Activated CD8-positive, alpha-beta memory T cell treated with anti-CD3 and anti-CD28 coated beads, Interleukin-2, amount 10 ng/mL, durations not matched to agents 7 days and 5 days (primary cell): Measurements from ENCODE around the gene MRPL41. TPM values are rescaled to one million over a fixed set of nuclear protein-coding genes. Genes with fewer than 3 reads are reported as not detected.
"Not testable (repeated sequence)": the region's sequence is repeated elsewhere in the genome, so short reads cannot be mapped to it uniquely, and the experiment has no call there.

Source experiments
- ATAC-seq: fragments of 150-1000 bp; cut with Tn5 transposase; one replicate; pipeline ENCODE4 v1.10.0; 2021; ENCODE audit warnings: moderate library complexity
- CTCF ChIA-PET: fragments of 350-600 bp; sonication (Branson Sonifier 250); formaldehyde crosslinking; loops from one replicate; lab custom pipeline; 2021; ENCODE audit warnings: antibody characterized with exemption; lab: Charles Lee
- DNase-seq: peaks from one replicate; pipeline ENCODE4 v3.0.0-alpha.2; 2020
- H3K27ac Mint-ChIP-seq: one replicate; pipeline ENCODE4 v1.8.0; 2021; ENCODE audit warnings: mild to moderate bottlenecking, mixed read lengths
- H3K27me3 Mint-ChIP-seq: one replicate; pipeline ENCODE4 v1.8.0; 2021; ENCODE audit warnings: mixed read lengths
- H3K36me3 Mint-ChIP-seq: one replicate; pipeline ENCODE4 v1.8.0; 2021; ENCODE audit warnings: mild to moderate bottlenecking, mixed read lengths
- H3K4me1 Mint-ChIP-seq: one replicate; pipeline ENCODE4 v1.8.0; 2021; ENCODE audit warnings: mixed read lengths
- H3K4me3 Mint-ChIP-seq: one replicate; pipeline ENCODE4 v1.8.0; 2021; ENCODE audit warnings: mild to moderate bottlenecking, moderate library complexity, mixed read lengths
- H3K9me3 Mint-ChIP-seq: one replicate; pipeline ENCODE4 v1.8.0; 2022; ENCODE audit warnings: low read depth, mixed read lengths
- total RNA-seq, 2 experiments: library from RNA; stranded (reverse); gene quantifications; one replicate each; pipeline ENCODE4 v1.2.3, GENCODE V29; 2021

MRPL41 gene
- total RNA-seq, 2 experiments from 2014 or later, result 57.9 to 58.3 TPM

DNA sequence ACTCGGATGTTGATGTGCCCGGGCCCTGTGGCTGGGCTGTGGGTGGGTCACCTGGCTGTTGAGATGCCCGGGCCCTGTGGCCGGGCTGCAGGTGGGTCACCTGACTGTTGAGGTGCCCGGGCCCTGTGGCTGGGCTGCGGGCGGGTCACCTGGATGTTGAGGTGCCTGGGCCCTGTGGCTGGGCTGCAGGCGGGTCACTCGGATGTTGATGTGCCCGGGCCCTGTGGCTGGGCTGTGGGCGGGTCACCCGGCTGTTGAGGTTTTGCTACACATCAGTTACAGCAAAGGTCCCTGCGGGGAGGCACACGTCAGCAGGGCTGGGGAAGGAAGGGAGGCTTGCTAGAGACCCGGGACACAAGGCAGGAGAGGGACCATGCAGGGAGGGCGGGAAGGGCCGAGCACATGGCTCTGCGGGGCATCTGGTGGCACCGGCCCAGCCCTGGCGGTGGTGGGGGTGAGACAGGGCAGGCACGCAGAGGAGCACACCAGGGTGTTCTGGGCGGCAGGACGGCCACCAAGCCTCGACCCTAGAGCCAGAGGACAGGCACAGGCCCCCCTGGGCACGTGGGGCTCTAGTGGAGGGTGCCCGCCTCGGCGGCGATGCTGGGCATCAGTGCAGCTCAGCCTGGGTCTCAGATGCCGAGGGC lies 36.9 kb upstream of the MRPL41 start:
- Mint-ChIP-seq H3K36me3 (no peaks in the 10 kb centered on the region), H3K27me3 (no peaks in the 10 kb centered on the region), H3K4me1 (peaks cover 4% of the 10 kb centered on the region), H3K9me3 (no peaks in the 10 kb centered on the region), H3K27ac (no peak overlapping the region), H3K4me3 (no peak overlapping the region)
- ATAC-seq (no peak), DNase-seq (no peak)
- CTCF ChIA-PET, result no interaction called here

DNA sequence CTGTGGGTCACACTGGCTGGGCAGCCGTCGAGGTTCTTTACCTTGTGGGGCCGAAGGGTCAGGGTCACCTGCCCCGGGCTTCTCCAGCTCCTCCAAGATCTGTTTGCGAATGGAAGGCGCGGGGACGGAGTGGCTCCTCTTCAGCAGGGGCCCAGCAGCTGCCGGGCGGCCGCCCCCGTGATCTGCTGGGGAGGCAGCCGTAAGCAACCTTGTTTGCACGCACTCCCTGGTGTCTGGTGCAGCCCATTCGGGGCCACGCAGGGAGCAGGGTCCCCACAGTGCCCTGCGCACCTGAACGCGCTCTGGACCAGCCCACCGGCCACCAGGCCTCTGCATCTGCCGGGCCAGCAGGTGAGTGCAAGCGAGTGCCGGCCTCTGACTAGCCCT lies 36.3 kb upstream of the MRPL41 start:
- H3K36me3 Mint-ChIP-seq, result no peaks in the 10 kb centered on the region
- ATAC-seq, result no peak
- H3K27ac Mint-ChIP-seq, result no peak overlapping the region
- H3K4me1 Mint-ChIP-seq, result peaks cover 4% of the 10 kb centered on the region
- H3K9me3 Mint-ChIP-seq, result no peaks in the 10 kb centered on the region
- H3K4me3 Mint-ChIP-seq, result no peak overlapping the region
- no peaks in the 10 kb centered on the region for H3K27me3 Mint-ChIP-seq
- CTCF ChIA-PET, result no interaction called here
- DNase-seq, result no peak

GRCh38 chr9:137516144-137516917 lies 35.3 kb upstream of the MRPL41 start:
- CTCF ChIA-PET, result no interaction called here
- no peak for DNase-seq
- ATAC-seq, result peak; percentile 30
- Mint-ChIP-seq H3K4me1 (peaks cover 4% of the 10 kb centered on the region), H3K36me3 (no peaks in the 10 kb centered on the region), H3K4me3 (no peak overlapping the region), H3K9me3 (no peaks in the 10 kb centered on the region), H3K27ac (no peak overlapping the region), H3K27me3 (no peaks in the 10 kb centered on the region)

GRCh38 chr9:137518661-137519459 lies 32.8 kb upstream of the MRPL41 start:
- H3K9me3 Mint-ChIP-seq, H3K27ac Mint-ChIP-seq, H3K27me3 Mint-ChIP-seq, H3K36me3 Mint-ChIP-seq, H3K4me1 Mint-ChIP-seq, ATAC-seq, H3K4me3 Mint-ChIP-seq, DNase-seq, CTCF ChIA-PET: not testable (repeated sequence)

DNA sequence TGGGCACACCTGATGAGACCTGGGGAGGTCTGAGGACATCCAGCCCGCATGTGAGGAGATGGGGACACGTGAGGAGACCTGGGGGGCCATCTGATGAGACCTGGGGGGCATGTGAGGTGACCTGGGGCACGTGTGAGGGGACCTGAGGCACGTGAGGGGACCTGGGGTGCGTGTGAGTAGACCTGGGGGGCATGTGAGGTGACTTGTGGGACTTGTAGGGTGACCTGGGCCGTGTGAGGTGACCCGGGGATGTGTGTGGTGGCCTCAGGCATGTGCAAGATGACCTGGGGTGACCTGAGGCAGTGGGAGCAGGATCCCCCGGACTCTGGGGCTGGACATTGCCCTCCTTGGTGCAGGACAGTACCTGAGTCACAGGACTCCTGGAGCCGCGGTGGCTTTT lies 32.1 kb upstream of the MRPL41 start:
- no peaks in the 10 kb centered on the region for H3K27me3 Mint-ChIP-seq
- H3K27ac Mint-ChIP-seq, result no peak overlapping the region
- DNase-seq, result no peak
- H3K36me3 Mint-ChIP-seq, result no peaks in the 10 kb centered on the region
- H3K9me3 Mint-ChIP-seq, result no peaks in the 10 kb centered on the region
- no peak overlapping the region for H3K4me3 Mint-ChIP-seq
- no peaks in the 10 kb centered on the region for H3K4me1 Mint-ChIP-seq
- CTCF ChIA-PET, result no interaction called here
- no peak for ATAC-seq

DNA sequence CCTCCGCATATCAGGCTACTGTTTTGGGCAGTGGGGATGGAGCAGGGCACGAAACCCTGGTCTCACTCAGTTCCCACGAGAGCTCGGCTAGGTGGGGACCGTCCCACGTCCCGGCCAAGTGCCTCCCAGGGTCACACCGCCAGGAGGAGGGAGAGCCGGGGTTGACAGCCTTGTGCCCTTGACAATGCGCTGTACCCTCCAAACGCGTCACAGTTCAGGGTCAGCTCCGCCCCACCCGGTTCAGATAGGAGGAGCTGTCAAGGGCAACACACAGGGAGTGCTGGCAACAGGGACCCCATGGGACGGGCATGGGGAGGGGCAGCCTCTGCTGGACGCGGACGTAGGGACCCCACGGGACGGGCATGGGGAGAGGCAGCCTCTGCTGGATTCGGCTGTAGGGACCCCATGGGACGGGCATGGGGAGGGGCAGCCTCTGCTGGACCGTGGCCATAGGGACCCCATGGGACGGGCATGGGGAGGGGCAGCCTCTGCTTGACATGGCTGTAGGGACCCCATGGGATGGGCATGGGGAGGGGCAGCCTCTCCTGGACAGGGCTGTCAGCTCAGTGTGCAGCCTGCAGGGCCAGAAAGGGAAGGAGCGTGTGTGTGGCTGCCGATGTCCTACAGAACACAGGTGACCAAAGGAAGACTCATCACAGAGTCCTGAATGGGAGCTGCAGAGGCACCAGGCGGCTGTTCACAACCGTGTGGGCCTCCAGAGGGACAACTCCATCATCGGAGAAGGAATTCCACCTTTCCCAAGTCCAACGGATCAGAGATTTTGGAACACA lies 30.9 kb upstream of the MRPL41 start:
- H3K27me3 Mint-ChIP-seq, result no peaks in the 10 kb centered on the region
- DNase-seq, result no peak
- CTCF ChIA-PET, result interaction anchor here (1.0 kb wide), 1 partner anchor 9 kb away, joined by 3 read pairs; no protein-coding TSS in a partner anchor
- no peaks in the 10 kb centered on the region for H3K36me3 Mint-ChIP-seq
- H3K27ac Mint-ChIP-seq, result no peak overlapping the region
- no peaks in the 10 kb centered on the region for H3K4me1 Mint-ChIP-seq
- H3K4me3 Mint-ChIP-seq, result no peak overlapping the region
- no peak for ATAC-seq
- H3K9me3 Mint-ChIP-seq, result no peaks in the 10 kb centered on the region

- Mint-ChIP-seq H3K9me3 (no peaks in the 10 kb centered on the region), H3K36me3 (no peaks in the 10 kb centered on the region), H3K4me1 (no peaks in the 10 kb centered on the region), H3K4me3 (no peak overlapping the region), H3K27me3 (no peaks in the 10 kb centered on the region), H3K27ac (no peak overlapping the region)
- CTCF ChIA-PET, result no interaction called here
- ATAC-seq (no peak), DNase-seq (no peak)
These were observed 30.2 kb upstream of the MRPL41 start for GRCh38 chr9:137521405-137521985.

GRCh38 chr9:137522746-137523455 lies 28.8 kb upstream of the MRPL41 start:
- peaks cover 8% of the 10 kb centered on the region for H3K27me3 Mint-ChIP-seq
- H3K4me3 Mint-ChIP-seq, result no peak overlapping the region
- H3K36me3 Mint-ChIP-seq, result no peaks in the 10 kb centered on the region
- H3K4me1 Mint-ChIP-seq, result peaks cover 2% of the 10 kb centered on the region
- DNase-seq, result no peak
- ATAC-seq, result no peak
- H3K27ac Mint-ChIP-seq, result no peak overlapping the region
- no peaks in the 10 kb centered on the region for H3K9me3 Mint-ChIP-seq
- CTCF ChIA-PET, result interaction anchor here (4.5 kb wide), 1 partner anchor 100 kb away, joined by 20 read pairs; the partner anchor contains the start of genes EXD3 and NOXA1

GRCh38 chr9:137524161-137524980 lies 27.3 kb upstream of the MRPL41 start:
- no peak for ATAC-seq
- Mint-ChIP-seq H3K36me3 (no peaks in the 10 kb centered on the region), H3K9me3 (no peaks in the 10 kb centered on the region), H3K4me3 (no peak overlapping the region), H3K4me1 (peaks cover 2% of the 10 kb centered on the region), H3K27me3 (peaks cover 10% of the 10 kb centered on the region), H3K27ac (no peak overlapping the region)
- CTCF ChIA-PET, result interaction anchor here (0.6 to 4.5 kb wide), 4 partner anchors 10 to 101 kb away, joined by 3 to 20 read pairs (median 3); partner anchors contain the start of genes EXD3 and NOXA1
- DNase-seq, result no peak

DNA sequence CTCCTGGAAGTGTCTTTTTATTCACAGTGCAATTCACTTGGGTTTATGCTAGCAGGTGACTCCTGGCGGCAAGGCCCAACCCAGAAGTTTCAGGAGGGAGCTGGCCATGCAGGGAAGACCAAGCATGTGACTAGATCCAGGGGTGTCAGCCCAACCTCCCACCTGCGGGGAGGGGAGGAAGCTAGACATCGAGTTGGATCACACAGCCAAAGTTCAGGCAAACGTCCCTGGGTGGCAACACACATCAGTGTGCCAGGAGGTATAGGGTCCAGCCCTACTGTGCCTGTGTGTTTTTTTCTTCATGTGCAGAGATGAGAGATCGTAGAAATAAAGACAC lies 26.7 kb upstream of the MRPL41 start:
- CTCF ChIA-PET, result interaction anchor here (0.6 to 4.5 kb wide), 6 partner anchors 10 to 102 kb away, joined by 3 to 20 read pairs (median 3); partner anchors contain the start of genes EXD3 and NOXA1
- no peaks in the 10 kb centered on the region for H3K36me3 Mint-ChIP-seq

GRCh38 chr9:137530331-137530730 lies 21.3 kb upstream of the MRPL41 start:
- Mint-ChIP-seq H3K4me3 (no peak overlapping the region), H3K27me3 (peaks cover 10% of the 10 kb centered on the region), H3K36me3 (no peaks in the 10 kb centered on the region), H3K27ac (no peak overlapping the region), H3K9me3 (no peaks in the 10 kb centered on the region), H3K4me1 (peaks cover 16% of the 10 kb centered on the region)
- CTCF ChIA-PET, result interaction anchor here (1.7 kb wide), 1 partner anchor 10 kb away, joined by 3 read pairs; no protein-coding TSS in a partner anchor
- ATAC-seq (no peak), DNase-seq (no peak)

More for the DNA sequence above, 26.7 kb upstream of the MRPL41 start:
- Mint-ChIP-seq H3K27ac (no peak overlapping the region), H3K27me3 (peaks cover 10% of the 10 kb centered on the region), H3K9me3 (no peaks in the 10 kb centered on the region), H3K4me1 (peaks cover 2% of the 10 kb centered on the region), H3K4me3 (no peak overlapping the region)
- ATAC-seq, result no peak
- DNase-seq, result no peak
